Thyroid gland (tissue), 4 donors: ENCODE data around the gene DIP2B. TPM values are rescaled to one million over a fixed set of nuclear protein-coding genes. Genes with fewer than 3 reads are reported as not detected.
"Not testable (repeated sequence)": the region's sequence is repeated elsewhere in the genome, so short reads cannot be mapped to it uniquely, and the experiment has no call there.

Experiments
- DNase-seq, 2 donors: peaks; one replicate each; pipeline ENCODE4 v3.0.0-alpha.2; 2019
- H3K27ac ChIP-seq, 3 donors: fragments of 200-600 bp; sonication (generic); 1 replicate in 2 of 3; 2 replicates in 1 of 3; pipeline ENCODE4 v1.5.1; 2016 to 2019; ENCODE audit warnings: mild to moderate bottlenecking in 1 of 3, moderate library complexity in 1 of 3
- H3K27me3 ChIP-seq: fragments of 200-600 bp; sonication (generic); one replicate; pipeline ENCODE4 v1.5.1; 2019
- H3K36me3 ChIP-seq, 2 donors: fragments of 200-600 bp; sonication (generic); one replicate each; pipeline ENCODE4 v1.5.1; 2016 to 2019
- H3K4me1 ChIP-seq, 2 donors: fragments of 200-600 bp; sonication (generic); one replicate each; pipeline ENCODE4 v1.5.1; 2017 to 2019
- H3K4me3 ChIP-seq, 3 donors: fragments of 200-600 bp; sonication (generic); replicated peaks in 1 of 3; 1 replicate in 2 of 3; 2 replicates in 1 of 3; pipeline ENCODE4 v1.5.1; 2016; ENCODE audit warnings: mild to moderate bottlenecking in 1 of 3
- H3K9me3 ChIP-seq: fragments of 200-600 bp; sonication (generic); one replicate; pipeline ENCODE4 v1.5.1; 2017
- CTCF ChIP-seq, 6 experiments: fragments of 200-600 bp in 3 of 6; fragments of 450-650 bp in 3 of 6; sonication (generic) in 3 of 6; IDR thresholded peaks; one replicate each; pipeline ENCODE4 v1.5.1; 2016 to 2019; ENCODE audit warnings: antibody characterized with exemption in 6 of 6, mild to moderate bottlenecking in 2 of 6, inconsistent platforms in 1 of 6, moderate library complexity in 1 of 6
- POLR2A ChIP-seq, 2 donors: fragments of 450-650 bp; IDR thresholded peaks; one replicate each; pipeline ENCODE4 v1.6.1; 2017; ENCODE audit warnings: antibody characterized with exemption in 2 of 2, mild to moderate bottlenecking in 2 of 2, moderate library complexity in 1 of 2
- WGBS, 2 donors: methylation state at CpG; one replicate each; pipeline ENCODE4 v1.1.5; 2017; 5-methylcytosine and 5-hydroxymethylcytosine counted together
- intact Hi-C: fragments of 100-400 bp; cut with DNase I; formaldehyde crosslinking; loops from one replicate; pipeline ENCODE4 v1.15.1; 2023
- total RNA-seq, 4 donors: library from RNA; depleted of rRNA; stranded (reverse); fragments of >200 nt; gene quantifications; one replicate each; pipeline ENCODE4 v1.2.3, GENCODE V29; 2016

DIP2B gene
- total RNA-seq, 4 donors from 2014 or later = 27.7 to 45.7 (median 32.4) TPM

- no peak for TF ChIP-seq POLR2A (IDR thresholded peaks at IDR 0.05)
- TF ChIP-seq CTCF (IDR thresholded peaks at IDR 0.05) = no peak
- DNase-seq = no peak
- Histone ChIP-seq H3K27me3 (no peaks in the 10 kb centered on the region), H3K9me3 (no peaks in the 10 kb centered on the region), H3K27ac (no peak overlapping the region), H3K36me3 (no peaks in the 10 kb centered on the region), H3K4me3 (no peak overlapping the region), H3K4me1 (peaks cover 14 to 24% of the 10 kb centered on the region in 2 donors)
- intact Hi-C loops = no loop called here
- 88 to 97% methylated on average over 2 of the region's 2 CpGs for WGBS, 2 donors
Observed at GRCh38 chr12:50515587-50515986, 10.8 kb downstream of the DIP2B start.

- Histone ChIP-seq H3K27me3 (no peaks in the 10 kb centered on the region), H3K27ac (peak overlapping the region in 1 of 3 donors; percentile 36), H3K4me3 (no peak overlapping the region), H3K4me1 (peaks cover 17 to 26% of the 10 kb centered on the region in 2 donors), H3K9me3 (no peaks in the 10 kb centered on the region), H3K36me3 (no peaks in the 10 kb centered on the region)
- 33 to 36% methylated on average over 3 of the region's 3 CpGs for WGBS, 2 donors
- intact Hi-C loops = no loop called here
- DNase-seq = no peak
- no peak for TF ChIP-seq POLR2A (IDR thresholded peaks at IDR 0.05)
- TF ChIP-seq CTCF (IDR thresholded peaks at IDR 0.05) = no peak
Observed at GRCh38 chr12:50517421-50518048, 12.8 kb downstream of the DIP2B start.

- no peak for TF ChIP-seq POLR2A (IDR thresholded peaks at IDR 0.05)
- no peak for TF ChIP-seq CTCF (IDR thresholded peaks at IDR 0.05)
- intact Hi-C loops = no loop called here
- H3K27me3 ChIP-seq = no peaks in the 10 kb centered on the region
- H3K4me3 ChIP-seq = no peak overlapping the region
- WGBS, 2 donors = 96 to 99% methylated on average over 11 of the region's 11 CpGs
- H3K27ac ChIP-seq = peak overlapping the region in 1 of 3 donors; percentile 36
- H3K36me3 ChIP-seq = no peaks in the 10 kb centered on the region
- no peaks in the 10 kb centered on the region for H3K9me3 ChIP-seq
- DNase-seq = no peak
- H3K4me1 ChIP-seq = peaks cover 17 to 26% of the 10 kb centered on the region in 2 donors
Observed at GRCh38 chr12:50518090-50518489, 13.3 kb downstream of the DIP2B start.

- Histone ChIP-seq H3K4me3 (no peak overlapping the region), H3K9me3 (no peaks in the 10 kb centered on the region), H3K27me3 (no peaks in the 10 kb centered on the region), H3K27ac (no peak overlapping the region), H3K36me3 (no peaks in the 10 kb centered on the region), H3K4me1 (peaks cover 17 to 26% of the 10 kb centered on the region in 2 donors)
- WGBS, 2 donors = 91 to 96% methylated on average over 1 of the region's 1 CpG
- TF ChIP-seq POLR2A (IDR thresholded peaks at IDR 0.05) = no peak
- no peak for TF ChIP-seq CTCF (IDR thresholded peaks at IDR 0.05)
- DNase-seq = no peak
- intact Hi-C loops = no loop called here
Observed at GRCh38 chr12:50519353-50519752, 14.6 kb downstream of the DIP2B start.

GRCh38 chr12:50520416-50521207 lies 15.8 kb downstream of the DIP2B start:
- H3K27me3 ChIP-seq = no peaks in the 10 kb centered on the region
- DNase-seq = no peak
- peaks cover 17 to 20% of the 10 kb centered on the region in 2 donors for H3K4me1 ChIP-seq
- TF ChIP-seq POLR2A (IDR thresholded peaks at IDR 0.05) (no peak), CTCF (IDR thresholded peaks at IDR 0.05) (no peak)
- no peaks in the 10 kb centered on the region for H3K9me3 ChIP-seq
- no peaks in the 10 kb centered on the region for H3K36me3 ChIP-seq
- peak overlapping the region; percentile 6 to 26 (median 11) for H3K27ac ChIP-seq
- intact Hi-C loops = no loop called here
- no peak overlapping the region for H3K4me3 ChIP-seq
- 69 to 70% methylated on average over 8 of the region's 8 CpGs for WGBS, 2 donors

- 98% methylated on average over 4 of the region's 4 CpGs for WGBS, 2 donors
- peaks cover 18 to 26% of the 10 kb centered on the region in 2 donors for H3K4me1 ChIP-seq
- H3K27ac ChIP-seq, H3K27me3 ChIP-seq, H3K4me3 ChIP-seq, H3K9me3 ChIP-seq, H3K36me3 ChIP-seq, DNase-seq, intact Hi-C loops: not testable (repeated sequence)
Observed at GRCh38 chr12:50521781-50522180, 17.0 kb downstream of the DIP2B start.
